HEK293T (cell line): Measurements from ENCODE around the gene ILDR2.

Experiments
- BHLHE40 ChIP-seq: fragments of 450-650 bp; IDR thresholded peaks from 2 replicates; pipeline ENCODE4 v1.6.1; 2016; ENCODE audit warnings: mild to moderate bottlenecking, moderate library complexity, borderline replicate concordance
- ELF4 ChIP-seq: fragments of 450-650 bp; IDR thresholded peaks from 2 replicates; pipeline ENCODE4 v1.6.1; 2017; ENCODE audit warnings: antibody characterized with exemption
- FOXK2 ChIP-seq: fragments of 450-650 bp; IDR thresholded peaks from 2 replicates; pipeline ENCODE4 v1.6.1; 2016; ENCODE audit warnings: mild to moderate bottlenecking
- FOXM1 ChIP-seq: fragments of 450-650 bp; IDR thresholded peaks from 2 replicates; pipeline ENCODE4 v1.6.1; 2017; ENCODE audit warnings: mild to moderate bottlenecking, borderline replicate concordance
- HDGF ChIP-seq: fragments of 450-650 bp; IDR thresholded peaks from 2 replicates; pipeline ENCODE4 v1.6.1; 2017; ENCODE audit warnings: antibody characterized with exemption, borderline replicate concordance
- L3MBTL2 ChIP-seq: fragments of 450-650 bp; conservative IDR thresholded peaks from 2 replicates; pipeline ENCODE4 v1.6.1; 2016; ENCODE audit warnings: mild to moderate bottlenecking
- LEF1 ChIP-seq: fragments of 450-650 bp; IDR thresholded peaks from 2 replicates; pipeline ENCODE4 v1.6.1; 2017; ENCODE audit warnings: mild to moderate bottlenecking, borderline replicate concordance
- NFRKB ChIP-seq: fragments of 450-650 bp; IDR thresholded peaks from 2 replicates; pipeline ENCODE4 v1.6.1; 2016; ENCODE audit warnings: mild to moderate bottlenecking, moderate library complexity
- SP1 ChIP-seq: fragments of 450-650 bp; IDR thresholded peaks from 2 replicates; pipeline ENCODE4 v1.6.1; 2017
- SUZ12 ChIP-seq: fragments of 450-650 bp; IDR thresholded peaks from 2 replicates; pipeline ENCODE4 v1.6.1; 2016; ENCODE audit warnings: mild to moderate bottlenecking
- TARDBP ChIP-seq: fragments of 450-650 bp; IDR thresholded peaks from 2 replicates; pipeline ENCODE4 v1.6.1; 2016
- ZNF384 ChIP-seq: fragments of 450-650 bp; IDR thresholded peaks from 2 replicates; pipeline ENCODE4 v1.6.1; 2016
- TF ChIP-seq, protein P1 (sequence below): fragments of 450-650 bp; IDR thresholded peaks from 2 replicates; pipeline ENCODE4 v1.6.1; 2016

DNA sequence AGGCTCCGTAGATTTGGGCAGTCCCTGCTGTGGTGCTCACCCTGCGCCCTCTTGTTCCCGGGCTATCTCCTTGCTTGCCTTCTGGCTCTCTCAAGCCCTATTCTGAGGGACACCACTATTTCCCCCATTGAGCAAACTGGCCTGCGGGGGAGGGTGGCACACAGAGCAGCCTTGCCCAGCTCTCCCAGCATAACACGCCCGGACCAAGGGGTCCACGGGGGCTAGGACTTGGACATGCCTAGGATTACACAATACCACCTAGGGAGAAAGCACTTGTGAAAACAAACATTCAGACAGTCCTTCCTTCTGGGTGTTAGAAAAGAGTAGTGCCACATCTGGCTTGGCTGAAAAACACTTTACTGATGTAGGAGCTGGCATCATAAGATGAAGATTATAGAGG lies 106.7 kb downstream of the ILDR2 start:
- TF ChIP-seq SUZ12 (no peak), NFRKB (no peak), SP1 (no peak), BHLHE40 (no peak), ZNF384 (no peak), LEF1 (no peak), ELF4 (no peak), TARDBP (no peak), FOXM1 (no peak), L3MBTL2 (no peak), FOXK2 (no peak), HDGF (no peak)
- TF ChIP-seq, protein P1, sequence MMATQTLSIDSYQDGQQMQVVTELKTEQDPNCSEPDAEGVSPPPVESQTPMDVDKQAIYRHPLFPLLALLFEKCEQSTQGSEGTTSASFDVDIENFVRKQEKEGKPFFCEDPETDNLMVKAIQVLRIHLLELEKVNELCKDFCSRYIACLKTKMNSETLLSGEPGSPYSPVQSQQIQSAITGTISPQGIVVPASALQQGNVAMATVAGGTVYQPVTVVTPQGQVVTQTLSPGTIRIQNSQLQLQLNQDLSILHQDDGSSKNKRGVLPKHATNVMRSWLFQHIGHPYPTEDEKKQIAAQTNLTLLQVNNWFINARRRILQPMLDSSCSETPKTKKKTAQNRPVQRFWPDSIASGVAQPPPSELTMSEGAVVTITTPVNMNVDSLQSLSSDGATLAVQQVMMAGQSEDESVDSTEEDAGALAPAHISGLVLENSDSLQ, result no peak
